Cardiac fibroblast (primary cell): Measurements from ENCODE around the gene BBS9.

Experiments used
- DNase-seq, 2 donors: peaks; one replicate each; pipeline versions ENCODE4 v3.0.0 to v3.0.0-alpha.2; 2010; ENCODE audit warnings: low read depth in 2 of 2
- H3K4me3 ChIP-seq, 2 donors: replicated peaks in 1 of 2; 1 replicate in 1 of 2; 2 replicates in 1 of 2; pipeline ENCODE4 v1.5.1; 2011; ENCODE audit warnings: low read depth in 2 of 2, low read length in 2 of 2, mild to moderate bottlenecking in 2 of 2, moderate library complexity in 1 of 2
- TF ChIP-seq, protein P1 (sequence below): IDR thresholded peaks from one replicate; pipeline ENCODE4 v1.5.1; 2011; ENCODE audit warnings: low read depth, mild to moderate bottlenecking, low read length, inconsistent platforms

Gene BBS9

DNA sequence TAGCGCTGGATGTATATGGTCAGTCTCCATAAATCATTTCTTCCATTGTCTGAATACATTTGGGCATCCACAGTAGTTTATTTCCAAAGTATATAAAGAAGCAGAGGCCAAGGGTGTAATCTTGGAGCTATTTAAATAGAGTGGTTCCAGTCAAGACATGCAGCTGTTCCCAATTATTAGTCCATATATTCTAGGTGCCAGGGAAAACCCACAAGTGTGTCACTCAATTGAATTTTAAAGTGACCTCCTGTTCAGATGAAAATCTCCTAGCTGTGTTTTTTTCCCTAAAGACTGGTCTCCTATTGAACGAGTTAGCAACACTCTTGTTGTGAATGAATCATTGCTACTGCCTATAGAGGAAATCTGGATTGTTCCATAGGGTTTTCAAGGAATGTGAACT is 515.7 kb downstream of the BBS9 start:
- TF ChIP-seq, protein P1, sequence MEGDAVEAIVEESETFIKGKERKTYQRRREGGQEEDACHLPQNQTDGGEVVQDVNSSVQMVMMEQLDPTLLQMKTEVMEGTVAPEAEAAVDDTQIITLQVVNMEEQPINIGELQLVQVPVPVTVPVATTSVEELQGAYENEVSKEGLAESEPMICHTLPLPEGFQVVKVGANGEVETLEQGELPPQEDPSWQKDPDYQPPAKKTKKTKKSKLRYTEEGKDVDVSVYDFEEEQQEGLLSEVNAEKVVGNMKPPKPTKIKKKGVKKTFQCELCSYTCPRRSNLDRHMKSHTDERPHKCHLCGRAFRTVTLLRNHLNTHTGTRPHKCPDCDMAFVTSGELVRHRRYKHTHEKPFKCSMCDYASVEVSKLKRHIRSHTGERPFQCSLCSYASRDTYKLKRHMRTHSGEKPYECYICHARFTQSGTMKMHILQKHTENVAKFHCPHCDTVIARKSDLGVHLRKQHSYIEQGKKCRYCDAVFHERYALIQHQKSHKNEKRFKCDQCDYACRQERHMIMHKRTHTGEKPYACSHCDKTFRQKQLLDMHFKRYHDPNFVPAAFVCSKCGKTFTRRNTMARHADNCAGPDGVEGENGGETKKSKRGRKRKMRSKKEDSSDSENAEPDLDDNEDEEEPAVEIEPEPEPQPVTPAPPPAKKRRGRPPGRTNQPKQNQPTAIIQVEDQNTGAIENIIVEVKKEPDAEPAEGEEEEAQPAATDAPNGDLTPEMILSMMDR, result no peak
- no peak for DNase-seq
- no peak overlapping the region for H3K4me3 ChIP-seq

DNA sequence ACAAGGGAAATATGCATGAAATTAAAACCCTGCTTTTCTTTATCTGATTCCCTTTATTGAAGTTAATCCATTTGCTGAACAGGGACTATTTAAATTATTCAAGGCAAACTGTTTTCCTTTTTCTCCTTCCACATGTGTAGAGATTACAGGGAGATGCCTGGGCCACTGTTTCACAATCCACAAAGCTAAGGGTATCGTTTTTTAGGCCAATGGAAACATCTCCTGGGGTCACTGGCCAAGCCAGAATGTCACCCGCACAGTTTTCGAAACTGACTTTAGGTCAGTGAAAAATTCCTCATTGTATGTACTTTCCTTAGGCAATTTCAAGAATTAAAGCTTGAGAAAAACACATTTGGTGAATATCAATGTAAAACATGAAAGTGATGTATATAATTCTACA is 516.8 kb downstream of the BBS9 start:
- no peak overlapping the region for H3K4me3 ChIP-seq
- no peak for DNase-seq
- TF ChIP-seq, protein P1, result no peak

DNA sequence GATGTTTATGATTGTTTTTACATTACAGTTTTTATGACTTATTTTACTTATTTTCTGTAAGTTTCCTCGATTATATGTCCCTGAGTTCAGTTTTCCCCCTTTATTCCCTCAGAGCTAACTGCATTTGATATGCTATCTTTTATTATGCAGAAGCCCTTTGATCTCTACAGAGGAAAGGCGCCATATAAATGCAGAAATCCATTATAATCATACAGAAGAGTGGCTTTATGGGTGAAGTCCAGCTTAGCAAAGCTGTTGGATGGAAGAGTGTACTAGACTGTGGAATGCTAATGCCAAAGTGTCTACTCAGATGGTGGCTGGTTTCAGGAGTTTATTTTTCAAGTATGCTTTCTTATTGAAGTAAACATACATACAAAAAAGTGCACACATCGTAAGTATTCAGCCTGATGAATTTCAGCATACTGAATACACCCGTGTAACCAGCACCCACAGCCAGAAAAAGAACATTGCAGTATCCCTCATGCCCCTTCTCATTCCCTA is 517.6 kb downstream of the BBS9 start:
- no peak overlapping the region for H3K4me3 ChIP-seq
- TF ChIP-seq, protein P1, result no peak
- no peak for DNase-seq

- TF ChIP-seq, protein P1, result no peak
Measured at GRCh38 chr7:33649476-33650441, 520.4 kb downstream of the BBS9 start.

DNA sequence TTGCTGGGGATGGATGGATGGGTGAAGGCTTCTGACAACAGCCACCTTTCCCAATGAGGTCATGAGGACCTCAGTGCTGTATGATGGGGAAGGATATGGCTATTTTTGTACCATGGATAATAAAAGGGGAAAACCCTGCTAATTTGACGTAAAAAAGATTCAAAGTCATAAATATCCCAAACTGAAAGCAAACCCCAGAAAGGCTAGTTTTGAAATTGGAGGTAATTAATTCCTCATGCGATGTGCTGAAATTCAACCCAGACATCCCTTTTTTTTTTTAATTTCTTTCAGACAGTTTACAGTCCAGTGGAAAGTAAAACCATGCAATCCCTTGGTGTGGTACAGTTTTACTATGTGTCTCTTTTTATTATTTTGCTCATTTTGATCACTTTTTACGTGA is 521.5 kb downstream of the BBS9 start:
- DNase-seq, result no peak
- TF ChIP-seq, protein P1, result no peak
- no peak overlapping the region for H3K4me3 ChIP-seq

More at GRCh38 chr7:33649476-33650441, 520.4 kb downstream of the BBS9 start:
- no peak overlapping the region for H3K4me3 ChIP-seq
- peak in 1 of 2 donors; percentile 8 for DNase-seq

DNA sequence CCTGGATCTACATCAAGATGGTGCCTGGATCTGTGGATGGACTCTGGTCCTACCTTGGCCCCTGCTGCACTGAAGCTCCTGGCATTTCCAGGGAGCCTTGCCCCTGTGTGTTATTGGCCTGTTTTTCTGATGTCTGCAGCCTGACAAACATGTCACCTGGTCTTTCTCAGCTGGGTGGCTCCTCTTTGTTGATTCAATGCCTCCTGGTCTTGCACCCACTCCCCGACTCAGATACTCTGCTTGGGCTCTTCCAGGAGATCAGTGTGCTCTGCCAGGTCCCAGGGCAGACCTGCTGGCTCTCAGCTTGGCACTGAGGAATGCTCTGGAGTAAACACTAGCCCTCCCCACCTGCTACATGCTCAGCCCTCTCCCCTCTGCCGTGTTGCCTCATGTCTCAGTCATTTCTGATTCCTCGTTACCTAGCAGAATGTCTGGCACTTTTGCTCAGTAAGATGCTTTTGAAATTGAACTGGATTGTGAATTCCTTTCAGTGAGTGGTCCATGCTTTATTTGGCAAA is 522.7 kb downstream of the BBS9 start:
- H3K4me3 ChIP-seq, result no peak overlapping the region
- TF ChIP-seq, protein P1, result no peak
- DNase-seq, result no peak
